AG09319 (cell line): Measurements from ENCODE around the gene OTUD3.

Experiments
- DNase-seq: peaks from one replicate; pipeline ENCODE4 v3.0.0-alpha.2; 2010; ENCODE audit warnings: low read depth; ENCODE audit errors: extremely low read depth
- CTCF ChIP-seq: IDR thresholded peaks from 2 replicates; pipeline ENCODE4 v1.5.1; 2011; ENCODE audit warnings: low read depth, mild to moderate bottlenecking, inconsistent platforms, low read length, moderate library complexity

The OTUD3 gene

GRCh38 chr1:19885821-19886220 is 3.6 kb downstream of the OTUD3 start:
- no peak for TF ChIP-seq CTCF
- DNase-seq, result no peak

- no peak for DNase-seq
- TF ChIP-seq CTCF, result no peak
These were observed 5.9 kb downstream of the OTUD3 start for GRCh38 chr1:19888112-19888511.

GRCh38 chr1:19889656-19890055 is 7.5 kb downstream of the OTUD3 start:
- TF ChIP-seq CTCF, result no peak
- no peak for DNase-seq

- DNase-seq, result no peak
These were observed 9.9 kb downstream of the OTUD3 start for GRCh38 chr1:19892129-19892528.

GRCh38 chr1:19892628-19893168 is 10.5 kb downstream of the OTUD3 start:
- no peak for DNase-seq
- TF ChIP-seq CTCF, result no peak

More at GRCh38 chr1:19892129-19892528, 9.9 kb downstream of the OTUD3 start:
- no peak for TF ChIP-seq CTCF

- DNase-seq, result no peak
- no peak for TF ChIP-seq CTCF
These were observed 11.5 kb downstream of the OTUD3 start for GRCh38 chr1:19893687-19894086.

- TF ChIP-seq CTCF, result no peak
- DNase-seq, result no peak
These were observed 12.0 kb downstream of the OTUD3 start for GRCh38 chr1:19894218-19894617.
